ENCODE measurements around the gene MINDY2. TPM values are rescaled to one million over a fixed set of nuclear protein-coding genes. Genes with fewer than 3 reads are reported as not detected.

The MINDY2 gene
- total RNA-seq, 1 experiment from 2014 or later: 4.7 TPM

- Histone ChIP-seq H3K79me2 (ENCODE audit: low read length) (peaks cover 95% of the 10 kb centered on the region), H3K27me3 (ENCODE audit: low read length) (no peaks in the 10 kb centered on the region), H2AFZ (ENCODE audit: low read length) (no peak overlapping the region), H3F3A (ENCODE audit: low read length, unreplicated experiment) (no peaks in the 10 kb centered on the region), H3K9me2 (replicated peaks; ENCODE audit: low read length) (no peaks in the 10 kb centered on the region), H3K4me3 (ENCODE audit: low read length) (no peak overlapping the region), H3K9ac (ENCODE audit: low read length) (no peak overlapping the region), H3K4me1 (ENCODE audit: insufficient read depth, low read length) (peaks cover 11% of the 10 kb centered on the region), H3K4me2 (ENCODE audit: low read length) (no peak overlapping the region), H3K27ac (ENCODE audit: low read length) (no peak overlapping the region), H4K20me1 (ENCODE audit: low read length) (peaks cover 23% of the 10 kb centered on the region), H3K9me3 (ENCODE audit: low read length) (no peaks in the 10 kb centered on the region), H3K36me3 (ENCODE audit: low read depth, low read length) (no peaks in the 10 kb centered on the region)
- CTCF ChIA-PET: no interaction called here
- DNase-seq: no peak
- POLR2A ChIA-PET (ENCODE audit: unreplicated experiment): no interaction called here
- intact Hi-C loops (cut with micrococcal nuclease): loop anchor here (10.0 kb wide), 1 partner anchor 68 kb away; no protein-coding TSS in a partner anchor
- no peak for ATAC-seq
- no TSS peak for BruUV-seq (replicated peaks)
- TF ChIP-seq CTCF (conservative IDR thresholded peaks at IDR 0.05; ENCODE audit: low read depth, low read length) (no peak), EZH2phosphoT487 (IDR thresholded peaks at IDR 0.05; ENCODE audit: borderline replicate concordance, low read length) (no peak), EZH2 (IDR thresholded peaks at IDR 0.05; ENCODE audit: low read length, unreplicated experiment) (no peak)
Observed at GRCh38 chr15:58742819-58743502, 28.1 kb upstream of the MINDY2 start.

- DNase-seq (no peak), ATAC-seq (no peak)
- Histone ChIP-seq H3K27me3 (ENCODE audit: low read length) (no peaks in the 10 kb centered on the region), H3K4me3 (ENCODE audit: low read length) (peak overlapping the region; percentile 16; the same call in 1 of the 2 replicates), H3K4me2 (ENCODE audit: low read length) (peak overlapping the region; percentile 95; the same call in 1 of the 2 replicates), H3K79me2 (ENCODE audit: low read length) (peaks cover 79% of the 10 kb centered on the region), H3K9ac (ENCODE audit: low read length) (no peak overlapping the region), H3K4me1 (ENCODE audit: insufficient read depth, low read length) (0 out of 2 replicates have a peak, but pooled peaks cover 3% of the 10 kb centered on the region), H3F3A (ENCODE audit: low read length, unreplicated experiment) (no peaks in the 10 kb centered on the region), H4K20me1 (ENCODE audit: low read length) (peaks cover 23% of the 10 kb centered on the region), H3K27ac (ENCODE audit: low read length) (no peak overlapping the region), H2AFZ (ENCODE audit: low read length) (no peak overlapping the region), H3K9me3 (ENCODE audit: low read length) (no peaks in the 10 kb centered on the region), H3K36me3 (ENCODE audit: low read depth, low read length) (no peaks in the 10 kb centered on the region), H3K9me2 (replicated peaks; ENCODE audit: low read length) (no peaks in the 10 kb centered on the region)
- ChIA-PET POLR2A (ENCODE audit: unreplicated experiment) (no interaction called here), CTCF (no interaction called here)
- TF ChIP-seq EZH2phosphoT487 (IDR thresholded peaks at IDR 0.05; ENCODE audit: borderline replicate concordance, low read length) (no peak), EZH2 (IDR thresholded peaks at IDR 0.05; ENCODE audit: low read length, unreplicated experiment) (no peak), CTCF (conservative IDR thresholded peaks at IDR 0.05; ENCODE audit: low read depth, low read length) (no peak)
- no TSS peak for BruUV-seq (replicated peaks)
- intact Hi-C loops (cut with micrococcal nuclease): loop anchor here (5.0 to 10.0 kb wide), 2 partner anchors 71 to 474 kb away; no protein-coding TSS in a partner anchor
Observed at GRCh38 chr15:58746174-58746573, 24.9 kb upstream of the MINDY2 start.
